ENCODE data around the gene ARL3.
"Not testable (repeated sequence)": the region's sequence is repeated elsewhere in the genome, so short reads cannot be mapped to it uniquely, and the experiment has no call there.

ARL3 gene

DNA sequence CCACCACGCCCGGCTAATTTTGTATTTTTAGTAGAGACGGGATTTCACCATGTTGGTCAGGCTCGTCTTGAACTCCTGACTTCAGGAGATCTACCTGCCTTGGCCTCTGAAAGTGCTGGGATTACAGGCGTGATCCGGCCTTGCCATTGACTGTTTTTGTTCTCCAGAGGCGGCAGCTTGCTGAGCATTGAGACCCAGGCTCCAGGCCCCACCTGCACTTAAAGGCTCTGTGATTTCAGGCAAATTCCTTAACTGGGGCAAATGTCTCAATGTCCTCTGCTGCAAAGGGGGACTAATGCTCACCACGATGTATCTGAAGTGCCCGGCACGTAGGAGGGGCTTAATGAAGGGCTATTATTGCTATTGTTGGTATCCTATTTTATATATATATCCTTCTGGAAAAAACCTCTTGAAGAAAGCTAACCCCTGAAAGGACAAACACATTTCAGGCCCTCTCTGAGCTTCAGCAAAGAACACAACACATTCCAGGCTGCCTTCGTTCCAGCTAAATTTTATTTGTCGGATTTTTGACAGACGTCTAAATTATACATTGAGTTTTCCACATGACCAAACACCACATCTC lies 40.9 kb downstream of the ARL3 start:
- no peak for DNase-seq (ENCODE audit: low read depth)

GRCh38 chr10:102670871-102671434 lies 43.2 kb downstream of the ARL3 start:
- DNase-seq (ENCODE audit: low read depth), result no peak

DNA sequence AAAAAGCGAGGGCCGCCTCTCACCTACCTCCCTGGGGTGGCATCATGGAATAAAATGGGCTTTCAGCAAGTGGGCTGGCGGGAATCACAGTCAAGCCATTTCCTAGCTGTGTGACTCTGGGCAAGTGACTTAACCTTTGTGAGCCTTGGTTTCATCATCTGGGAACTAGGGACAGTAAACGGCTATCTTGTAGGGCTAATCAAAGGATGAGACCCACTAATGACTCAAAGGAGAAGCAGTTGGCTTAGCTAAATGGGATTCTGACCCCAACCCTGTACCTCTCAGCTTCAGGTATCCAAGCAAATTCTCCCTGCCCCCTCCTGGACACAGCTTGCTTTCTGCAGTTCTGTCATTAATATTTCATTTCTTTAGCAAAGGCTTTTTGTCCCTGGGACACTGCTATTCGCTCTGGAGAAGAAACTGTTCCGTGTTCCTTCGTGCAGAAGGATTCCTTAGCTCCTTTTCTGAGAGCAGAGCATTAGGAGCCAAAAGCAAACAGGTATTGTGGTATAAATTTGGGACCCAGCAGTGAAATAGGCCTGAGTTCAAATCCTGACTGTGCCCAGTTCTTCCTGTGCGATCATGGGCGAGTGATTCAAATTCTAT lies 44.0 kb downstream of the ARL3 start:
- DNase-seq (ENCODE audit: low read depth), result no peak

DNA sequence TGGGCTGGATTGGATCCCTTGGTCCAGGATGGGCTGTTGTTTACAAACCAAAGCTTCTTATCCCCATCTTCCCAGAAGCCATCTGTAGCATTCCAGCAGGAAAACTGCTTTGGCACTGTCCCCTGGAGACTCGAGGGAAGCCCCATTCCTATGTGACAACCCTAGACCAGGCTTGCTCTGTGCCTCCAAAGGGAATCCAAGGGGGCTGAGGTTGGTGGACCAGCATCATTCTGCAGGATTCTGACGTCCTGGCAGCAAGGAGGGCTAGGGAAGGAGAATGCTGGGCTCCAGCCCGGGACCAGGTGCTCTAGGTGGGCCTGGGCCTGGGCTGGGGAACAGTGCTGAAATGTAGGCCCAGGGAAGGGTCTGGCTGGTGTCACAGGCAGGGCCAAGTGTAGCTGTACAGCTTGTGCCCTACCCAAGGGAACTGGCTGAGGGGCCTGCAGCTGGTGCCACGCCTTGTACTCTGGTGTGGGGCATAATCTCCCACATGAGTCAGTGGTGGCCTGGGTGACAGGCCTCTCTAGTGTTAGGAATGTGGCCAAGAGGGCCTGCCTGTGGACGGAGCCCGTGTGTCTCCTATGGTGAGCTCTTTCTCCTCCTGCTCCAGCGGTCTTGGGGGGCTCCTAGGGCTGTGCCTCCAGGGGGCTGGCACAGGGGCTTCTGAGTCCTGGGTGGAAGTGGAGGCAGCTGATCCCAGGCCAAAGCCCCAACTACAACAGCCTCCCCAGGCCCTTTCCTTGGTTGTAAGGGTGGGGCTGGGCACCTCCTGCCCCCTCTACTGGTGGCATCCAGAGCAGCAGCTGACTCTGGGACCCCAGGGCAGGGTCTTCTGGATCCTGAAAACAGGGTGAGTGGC lies 44.8 kb downstream of the ARL3 start:
- DNase-seq (ENCODE audit: low read depth), result no peak

- DNase-seq (ENCODE audit: low read depth), result no peak
Observed at GRCh38 chr10:102668326-102669107, 45.7 kb downstream of the ARL3 start.

DNA sequence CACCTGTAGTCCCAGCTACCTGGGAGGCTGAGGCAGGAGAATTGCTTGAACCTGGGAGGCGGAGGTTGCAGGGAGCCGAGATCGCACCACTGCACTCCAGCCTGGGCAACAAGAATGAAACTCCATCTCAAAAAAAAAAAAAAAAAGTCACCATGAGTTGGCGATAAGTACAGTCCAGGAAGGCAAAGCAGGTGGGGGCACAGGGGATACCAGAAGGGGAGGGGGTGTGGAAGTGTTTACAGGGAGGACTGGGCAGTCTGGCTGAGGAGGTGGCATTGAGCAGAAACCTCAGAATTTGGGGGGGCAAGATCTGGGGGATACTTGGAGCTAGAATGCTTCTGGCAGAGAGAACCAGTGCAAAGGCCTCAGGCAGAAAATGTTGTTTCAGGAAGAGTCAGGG lies 46.8 kb downstream of the ARL3 start:
- not testable (repeated sequence) for DNase-seq (ENCODE audit: low read depth)

GRCh38 chr10:102665904-102666509 lies 48.2 kb downstream of the ARL3 start:
- no peak for DNase-seq (ENCODE audit: low read depth)

GRCh38 chr10:102661658-102662028 lies 52.6 kb downstream of the ARL3 start:
- DNase-seq (ENCODE audit: low read depth), result no peak

GRCh38 chr10:102660888-102661657 lies 53.1 kb downstream of the ARL3 start:
- DNase-seq (ENCODE audit: low read depth), result no peak

DNA sequence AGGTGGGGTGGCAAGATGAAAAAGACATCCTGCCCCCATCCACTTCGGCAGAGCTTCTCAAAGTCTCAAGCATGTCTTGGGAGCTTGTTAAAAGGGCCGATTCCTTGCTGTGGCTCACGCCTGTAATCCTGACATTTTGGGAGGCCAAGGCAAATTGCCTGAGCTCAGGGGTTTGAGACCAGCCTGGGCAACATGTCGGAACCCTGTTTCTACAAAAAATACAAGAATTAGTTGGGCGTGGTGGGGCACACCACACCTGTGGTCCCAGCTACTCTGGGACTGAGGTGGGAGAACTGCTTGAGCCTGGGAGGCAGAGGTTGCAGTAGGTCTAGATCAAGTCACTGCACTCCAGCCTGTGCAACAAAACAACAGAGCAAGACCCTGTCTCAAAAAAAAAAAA lies 55.4 kb downstream of the ARL3 start:
- no peak for DNase-seq (ENCODE audit: low read depth)

- no peak for DNase-seq (ENCODE audit: low read depth)
Observed at GRCh38 chr10:102657984-102658724, 56.0 kb downstream of the ARL3 start.

DNA sequence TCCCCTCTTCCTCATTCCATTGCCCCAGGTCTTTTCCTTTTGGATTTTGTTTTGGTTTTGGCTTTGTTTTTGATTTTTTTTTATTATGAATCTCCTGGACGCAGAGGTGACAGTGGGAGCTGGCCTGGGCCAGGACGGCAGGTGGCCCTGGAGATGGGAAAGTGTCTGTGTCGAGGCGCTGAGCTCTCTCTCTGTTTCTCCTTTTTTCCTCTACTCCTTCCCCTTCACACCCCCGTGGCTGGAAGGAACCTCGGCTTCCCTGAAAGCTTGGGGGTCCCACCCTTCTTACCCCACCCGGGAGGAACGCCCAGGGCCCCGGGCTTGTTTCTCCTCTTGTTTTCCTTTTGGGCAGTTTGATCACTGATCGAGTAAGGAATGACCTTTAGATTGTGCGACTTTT lies 56.7 kb downstream of the ARL3 start:
- no peak for DNase-seq (ENCODE audit: low read depth)

- DNase-seq (ENCODE audit: low read depth), result no peak
Observed at GRCh38 chr10:102656791-102657371, 57.3 kb downstream of the ARL3 start.

DNA sequence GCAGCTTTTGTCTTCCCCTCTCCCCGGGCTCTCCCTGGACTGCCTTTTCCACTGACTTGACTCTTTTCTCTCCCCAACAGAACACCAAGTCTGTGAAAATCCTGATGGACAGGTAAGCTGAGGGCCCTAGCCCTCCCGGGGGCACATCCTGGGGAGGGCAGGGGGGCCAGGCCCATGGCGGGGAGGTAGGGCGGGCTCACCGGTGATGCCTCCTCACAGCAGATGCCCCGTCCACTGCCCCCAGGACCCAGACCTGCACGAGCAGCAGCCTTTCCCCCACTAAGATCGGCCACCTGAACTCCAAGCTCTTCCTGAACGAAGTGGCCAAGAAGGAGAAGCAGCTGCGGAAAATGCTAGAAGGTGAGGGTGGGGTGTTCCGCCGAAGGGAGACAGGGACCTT lies 58.2 kb downstream of the ARL3 start:
- DNase-seq (ENCODE audit: low read depth), result no peak

- no peak for DNase-seq (ENCODE audit: low read depth)
Observed at GRCh38 chr10:102654969-102655368, 59.2 kb downstream of the ARL3 start.

DNA sequence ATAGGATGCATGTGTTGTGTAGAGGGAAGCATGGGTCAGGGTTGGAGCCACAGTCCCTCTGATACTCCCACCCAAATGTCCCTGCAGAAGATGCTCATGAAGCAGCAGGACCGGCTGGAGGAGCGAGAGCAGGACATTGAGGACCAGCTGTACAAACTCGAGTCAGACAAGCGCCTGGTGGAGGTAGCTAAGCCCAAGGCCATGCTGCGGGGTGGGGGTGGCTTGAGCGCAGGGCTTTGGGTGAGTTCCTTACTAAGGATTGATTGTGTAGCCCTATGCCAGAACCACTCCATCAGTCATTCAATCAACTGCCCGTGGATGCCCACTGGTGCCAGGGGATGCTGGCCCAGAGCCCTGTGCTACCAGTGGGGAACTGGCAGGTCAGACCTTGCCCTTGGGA lies 59.6 kb downstream of the ARL3 start:
- no peak for DNase-seq (ENCODE audit: low read depth)

GRCh38 chr10:102653060-102653459 lies 61.1 kb downstream of the ARL3 start:
- DNase-seq (ENCODE audit: low read depth), result no peak

DNA sequence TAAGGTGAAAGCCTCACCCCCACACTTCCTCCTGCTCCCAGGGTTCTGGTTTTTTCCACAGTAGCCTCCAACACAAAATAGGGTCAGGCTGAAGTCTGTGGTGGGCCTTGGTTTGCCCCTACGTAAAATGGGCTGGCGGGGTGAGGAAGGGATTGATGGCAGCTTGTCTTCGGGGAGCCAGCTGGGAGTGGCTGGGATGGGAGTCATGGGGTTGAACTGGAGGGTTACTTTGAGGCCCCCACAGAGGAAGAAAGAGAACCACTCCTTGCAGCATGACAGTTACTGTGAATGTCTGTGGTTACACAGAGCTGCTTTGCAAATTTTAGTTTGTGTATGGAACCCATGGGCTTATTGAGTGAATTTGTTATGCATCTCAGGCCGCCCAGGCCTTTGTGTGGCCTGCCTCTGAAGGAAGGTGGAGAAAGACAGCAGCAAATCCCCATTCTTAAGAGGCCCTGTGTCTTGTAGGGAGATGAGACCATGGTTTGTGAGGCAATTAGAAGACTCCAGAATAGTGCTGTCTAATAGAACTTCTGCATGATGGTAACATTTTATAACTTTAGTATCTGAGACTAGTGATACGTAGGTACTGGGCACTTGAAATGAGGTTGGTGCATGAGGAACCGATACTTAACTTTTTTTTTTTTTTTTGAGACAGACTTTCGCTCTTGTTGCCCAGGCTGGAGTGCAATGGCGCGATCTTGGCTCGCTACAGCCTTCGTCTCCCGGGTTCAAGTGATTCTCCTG lies 61.9 kb downstream of the ARL3 start:
- no peak for DNase-seq (ENCODE audit: low read depth)

GRCh38 chr10:102651455-102652169 lies 62.6 kb downstream of the ARL3 start:
- no peak for DNase-seq (ENCODE audit: low read depth)
